ENCODE data around the gene KRTAP9-2.

- no peak for TF ChIP-seq POLR2A (IDR thresholded peaks at IDR 0.05)
- TF ChIP-seq, protein P1, sequence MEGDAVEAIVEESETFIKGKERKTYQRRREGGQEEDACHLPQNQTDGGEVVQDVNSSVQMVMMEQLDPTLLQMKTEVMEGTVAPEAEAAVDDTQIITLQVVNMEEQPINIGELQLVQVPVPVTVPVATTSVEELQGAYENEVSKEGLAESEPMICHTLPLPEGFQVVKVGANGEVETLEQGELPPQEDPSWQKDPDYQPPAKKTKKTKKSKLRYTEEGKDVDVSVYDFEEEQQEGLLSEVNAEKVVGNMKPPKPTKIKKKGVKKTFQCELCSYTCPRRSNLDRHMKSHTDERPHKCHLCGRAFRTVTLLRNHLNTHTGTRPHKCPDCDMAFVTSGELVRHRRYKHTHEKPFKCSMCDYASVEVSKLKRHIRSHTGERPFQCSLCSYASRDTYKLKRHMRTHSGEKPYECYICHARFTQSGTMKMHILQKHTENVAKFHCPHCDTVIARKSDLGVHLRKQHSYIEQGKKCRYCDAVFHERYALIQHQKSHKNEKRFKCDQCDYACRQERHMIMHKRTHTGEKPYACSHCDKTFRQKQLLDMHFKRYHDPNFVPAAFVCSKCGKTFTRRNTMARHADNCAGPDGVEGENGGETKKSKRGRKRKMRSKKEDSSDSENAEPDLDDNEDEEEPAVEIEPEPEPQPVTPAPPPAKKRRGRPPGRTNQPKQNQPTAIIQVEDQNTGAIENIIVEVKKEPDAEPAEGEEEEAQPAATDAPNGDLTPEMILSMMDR (IDR thresholded peaks at IDR 0.05) = no peak
Measured at GRCh38 chr17:41212524-41213169, 13.8 kb upstream of the KRTAP9-2 start.

Measured in lower leg skin (tissue), 3 donors.